GM10266 (cell line): ENCODE data around the gene WDR83.

Source experiments
- DNase-seq: peaks from one replicate; pipeline ENCODE4 v3.0.0; 2012; ENCODE audit errors: extremely low spot score
- CTCF ChIP-seq: IDR thresholded peaks from 2 replicates; pipeline ENCODE4 v1.5.1; 2012; ENCODE audit warnings: mild to moderate bottlenecking, low read depth; ENCODE audit not compliant: control insufficient read depth, insufficient read depth; ENCODE audit errors: missing control alignments

Gene WDR83

DNA sequence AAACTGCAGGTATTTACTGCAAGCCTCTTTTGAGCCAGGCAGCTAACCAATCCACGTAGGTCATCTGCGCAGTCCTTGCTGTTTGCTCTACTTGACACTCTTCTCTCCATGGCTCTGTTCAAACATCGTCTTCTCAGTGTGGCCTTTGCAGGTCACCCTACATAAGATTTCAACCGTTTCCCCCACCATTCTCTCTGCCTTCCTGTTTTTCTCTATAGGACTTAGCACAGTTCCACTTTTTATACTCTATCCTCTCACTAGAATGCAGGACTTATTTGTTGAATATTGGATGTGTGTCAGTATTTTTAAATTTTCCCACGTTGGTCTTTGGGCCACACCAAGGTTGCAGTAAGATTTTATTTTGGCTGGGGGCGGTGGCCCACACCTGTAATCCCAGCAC is 31.5 kb downstream of the WDR83 start:
- no peak for DNase-seq
- TF ChIP-seq CTCF = no peak

DNA sequence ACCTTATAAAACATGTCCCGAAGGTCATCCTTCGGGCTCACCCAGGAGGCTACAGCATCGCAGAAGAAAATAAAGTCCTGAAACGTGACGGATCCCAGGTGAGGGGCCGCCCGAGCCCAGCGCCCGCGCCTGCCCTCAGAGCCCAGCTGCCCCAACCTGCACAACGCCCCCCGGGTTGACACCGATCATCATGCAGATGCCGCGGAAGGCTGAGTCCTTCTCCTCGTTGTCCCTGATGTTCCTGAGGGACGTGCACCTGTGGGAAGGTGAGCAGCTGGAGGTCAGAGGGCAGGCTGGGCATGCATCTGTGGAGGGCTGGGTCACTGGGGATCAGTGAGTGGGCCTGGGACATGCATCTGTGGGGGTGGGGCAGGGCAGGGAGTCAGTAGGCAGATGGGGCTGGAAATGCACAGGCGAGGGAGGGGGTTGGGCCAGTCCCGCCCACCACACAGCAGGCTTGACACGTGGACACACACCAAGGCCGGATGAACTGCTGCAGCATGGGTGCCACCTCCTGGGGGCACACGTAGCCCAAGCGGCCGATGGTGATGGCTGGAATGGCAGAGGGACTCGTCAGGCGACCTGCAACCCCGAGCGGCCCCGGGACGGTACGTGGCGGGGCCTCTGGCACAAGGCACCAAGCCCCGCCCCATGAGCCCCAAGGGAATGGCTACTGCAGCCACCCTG is 35.1 kb downstream of the WDR83 start:
- DNase-seq = no peak
- no peak for TF ChIP-seq CTCF

GRCh38 chr19:12703046-12703445 is 36.4 kb downstream of the WDR83 start:
- TF ChIP-seq CTCF = no peak
- DNase-seq = no peak

DNA sequence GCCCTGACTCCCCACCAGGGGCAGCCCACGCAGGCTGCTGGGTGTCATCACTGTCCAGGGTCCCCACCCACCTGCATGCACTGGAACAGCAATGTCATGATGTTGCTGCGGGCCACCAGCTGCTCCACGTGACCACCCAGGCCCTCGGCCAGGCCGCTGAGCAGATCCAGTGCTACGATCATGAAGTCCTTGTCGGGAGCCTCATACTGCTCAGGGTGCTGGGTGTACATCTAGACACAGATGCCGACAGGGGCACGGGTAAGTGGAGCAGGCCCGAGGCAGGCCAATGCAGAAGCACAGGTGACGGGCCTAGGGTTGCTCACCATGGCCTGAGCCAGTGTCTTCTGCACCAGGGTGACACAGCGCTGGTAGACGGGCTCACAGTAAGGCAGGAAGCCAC is 38.6 kb downstream of the WDR83 start:
- no peak for DNase-seq
- TF ChIP-seq CTCF = no peak

- TF ChIP-seq CTCF = no peak
- DNase-seq = no peak
Observed at GRCh38 chr19:12705654-12706331, 39.2 kb downstream of the WDR83 start.

- no peak for TF ChIP-seq CTCF
- no peak for DNase-seq
Observed at GRCh38 chr19:12706332-12706718, 39.7 kb downstream of the WDR83 start.

DNA sequence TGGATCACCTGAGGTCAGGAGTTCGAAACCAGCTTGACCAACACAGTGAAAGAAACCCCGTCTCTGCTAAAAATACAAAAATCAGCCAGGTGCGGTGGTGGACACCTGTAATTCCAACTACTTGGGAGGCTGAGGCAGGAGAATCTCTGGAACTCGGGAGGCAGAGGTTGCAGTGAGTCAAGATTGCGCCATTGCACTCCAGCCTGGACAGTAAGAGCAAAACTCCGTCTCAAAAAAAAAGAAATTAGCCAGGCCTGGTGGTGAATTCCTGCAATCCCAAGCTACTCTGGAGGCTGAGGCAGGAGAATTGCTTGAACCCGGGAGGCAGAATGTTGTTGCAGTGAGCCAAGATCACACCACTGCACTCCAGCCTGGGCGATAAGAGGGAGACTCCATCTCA is 42.0 kb downstream of the WDR83 start:
- DNase-seq = no peak
- TF ChIP-seq CTCF = no peak
